KG1 (cell line): ENCODE measurements around the gene LRRIQ3.

ENCODE experiments used
- DNase-seq: peaks from one replicate; lab custom pipeline; 2025; lab: John Stamatoyannopoulos, UW

Gene LRRIQ3

GRCh38 chr1:74113333-74113732 lies 84.6 kb downstream of the LRRIQ3 start:
- DNase-seq, result no peak

DNA sequence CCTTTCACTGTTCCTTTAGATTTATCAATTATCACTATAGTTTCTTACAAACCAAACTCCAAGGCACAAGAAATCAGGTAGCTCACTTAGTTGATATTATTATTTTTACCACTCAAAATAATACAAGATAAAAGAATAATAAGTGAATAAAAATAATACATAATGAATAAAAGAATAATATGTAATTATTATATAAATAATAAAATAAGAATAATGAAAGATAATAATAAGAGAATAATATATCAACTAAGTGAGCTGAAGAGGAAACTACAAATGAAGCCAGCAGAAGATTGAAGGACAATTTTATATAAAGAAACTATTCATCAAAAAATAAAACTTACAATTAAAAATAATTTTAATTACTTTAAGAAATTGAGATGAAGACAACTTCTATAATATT lies 90.6 kb downstream of the LRRIQ3 start:
- no peak for DNase-seq

GRCh38 chr1:74091371-74091770 lies 106.6 kb downstream of the LRRIQ3 start:
- no peak for DNase-seq

GRCh38 chr1:74083128-74083527 lies 114.8 kb downstream of the LRRIQ3 start:
- DNase-seq, result no peak

- DNase-seq, result no peak
Measured at GRCh38 chr1:74065081-74065480, 132.9 kb downstream of the LRRIQ3 start.

DNA sequence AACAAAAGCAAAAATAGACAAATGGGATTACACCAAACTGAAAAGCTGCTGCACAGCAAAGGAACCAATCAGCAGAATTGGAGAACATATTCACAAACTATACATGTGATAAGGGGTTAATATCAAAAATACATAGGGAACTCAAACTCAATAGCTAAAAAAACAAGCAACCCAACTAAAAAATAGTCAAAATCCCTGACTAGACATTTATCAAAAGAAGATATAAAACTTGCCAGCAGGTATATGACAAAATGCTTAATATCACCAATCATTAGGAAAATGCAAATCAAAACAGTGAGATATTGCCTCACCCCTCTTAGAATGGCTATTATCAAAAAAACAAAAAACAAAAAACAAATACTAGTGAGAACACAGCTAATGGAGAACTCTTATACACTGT lies 140.3 kb downstream of the LRRIQ3 start:
- DNase-seq, result no peak

DNA sequence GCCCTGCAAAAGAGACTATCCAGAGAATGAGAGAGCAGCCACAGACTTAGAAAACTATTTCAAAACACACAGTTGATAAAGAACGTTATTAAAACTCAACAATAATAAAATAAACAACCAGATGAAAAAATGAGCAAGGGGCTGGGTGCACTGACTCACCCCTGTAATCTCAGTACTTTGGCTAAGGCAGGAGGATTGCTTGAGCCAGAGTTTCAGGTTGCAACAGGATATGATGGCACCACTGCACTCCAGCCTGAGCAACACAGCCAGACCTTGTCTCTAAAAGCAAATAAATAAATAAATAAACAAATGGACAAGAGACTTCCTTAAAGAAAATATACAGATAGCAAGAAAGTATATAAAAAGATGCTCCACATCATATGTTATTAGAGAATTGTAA lies 144.6 kb downstream of the LRRIQ3 start:
- no peak for DNase-seq

GRCh38 chr1:74050386-74050785 lies 147.6 kb downstream of the LRRIQ3 start:
- no peak for DNase-seq

GRCh38 chr1:74038042-74038441 lies 159.9 kb downstream of the LRRIQ3 start:
- DNase-seq, result no peak

DNA sequence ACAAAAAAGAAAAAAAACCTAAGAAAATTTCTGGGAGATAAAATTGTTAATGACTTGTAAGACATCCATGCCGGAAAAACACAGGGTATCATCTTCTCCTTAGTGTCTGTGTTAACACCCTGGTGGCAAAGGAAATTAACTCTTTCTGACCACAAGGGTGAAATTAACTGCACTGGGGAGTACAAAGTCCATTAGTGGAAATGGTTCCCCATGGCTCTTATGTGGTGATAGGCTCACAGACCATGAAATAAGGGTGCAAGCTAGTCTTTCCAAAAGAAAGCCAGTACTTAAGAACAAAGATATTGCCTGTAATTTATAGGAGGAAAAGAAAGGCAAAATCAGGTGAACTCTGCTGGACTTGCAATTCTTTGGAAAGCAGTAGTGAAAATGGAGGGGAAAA lies 185.4 kb downstream of the LRRIQ3 start:
- DNase-seq, result no peak

DNA sequence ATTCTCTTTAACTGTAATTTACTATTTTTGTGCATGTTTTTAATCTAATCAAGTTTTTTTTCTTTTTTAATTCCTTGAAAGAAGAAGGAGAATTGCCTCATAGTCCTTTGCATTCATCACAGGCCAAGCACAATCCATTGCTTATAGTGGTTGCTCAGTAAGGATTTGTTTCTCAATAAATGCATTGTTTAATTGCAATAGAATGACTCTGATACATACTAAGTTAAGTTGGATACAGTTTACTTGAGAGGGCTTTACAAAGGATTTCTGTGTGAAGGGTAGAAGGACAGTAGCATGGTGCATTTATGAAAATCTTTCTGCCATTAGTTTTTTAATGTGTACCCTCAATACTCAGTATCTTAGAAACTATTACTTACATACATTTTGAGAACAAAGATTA lies 186.2 kb downstream of the LRRIQ3 start:
- DNase-seq, result no peak

DNA sequence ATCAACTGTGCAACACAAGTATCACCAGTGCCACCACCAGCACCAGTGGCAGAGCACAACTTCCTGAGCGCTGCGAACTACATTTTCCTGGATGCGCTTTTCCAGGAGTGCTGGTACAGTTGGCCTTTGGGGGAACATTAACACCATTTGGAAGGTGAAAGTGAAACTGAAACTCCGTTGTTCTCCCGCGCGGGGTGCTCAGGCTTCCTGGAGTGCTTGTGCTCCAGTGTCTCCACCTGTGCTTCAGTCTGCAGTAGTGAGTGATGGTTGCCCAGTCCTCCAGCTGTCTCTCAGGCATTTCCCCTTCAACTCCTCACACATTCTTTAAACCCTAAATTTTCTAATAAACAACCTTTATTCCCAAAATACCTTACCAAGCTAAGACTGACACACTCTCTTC lies 187.8 kb downstream of the LRRIQ3 start:
- no peak for DNase-seq

GRCh38 chr1:74005533-74005932 lies 192.4 kb downstream of the LRRIQ3 start:
- no peak for DNase-seq

DNA sequence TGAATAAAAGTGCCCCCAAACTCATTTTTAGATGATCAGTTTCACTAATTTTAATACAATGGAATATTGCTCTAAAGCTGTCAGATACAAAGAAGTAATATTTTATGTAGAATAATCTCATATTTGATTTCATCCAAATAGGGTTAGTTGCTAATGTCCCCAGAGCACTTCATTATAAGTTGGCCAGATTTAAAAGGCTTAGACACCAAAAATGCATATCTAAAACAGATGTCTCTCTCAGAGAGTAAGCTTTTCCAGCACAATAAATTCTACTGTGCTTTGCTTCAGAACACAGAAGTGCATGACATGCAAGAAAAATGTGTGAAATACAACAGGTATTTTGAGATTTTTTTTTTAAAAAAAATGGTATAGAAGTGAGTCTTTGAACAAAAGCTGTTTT lies 194.2 kb downstream of the LRRIQ3 start:
- DNase-seq, result no peak

DNA sequence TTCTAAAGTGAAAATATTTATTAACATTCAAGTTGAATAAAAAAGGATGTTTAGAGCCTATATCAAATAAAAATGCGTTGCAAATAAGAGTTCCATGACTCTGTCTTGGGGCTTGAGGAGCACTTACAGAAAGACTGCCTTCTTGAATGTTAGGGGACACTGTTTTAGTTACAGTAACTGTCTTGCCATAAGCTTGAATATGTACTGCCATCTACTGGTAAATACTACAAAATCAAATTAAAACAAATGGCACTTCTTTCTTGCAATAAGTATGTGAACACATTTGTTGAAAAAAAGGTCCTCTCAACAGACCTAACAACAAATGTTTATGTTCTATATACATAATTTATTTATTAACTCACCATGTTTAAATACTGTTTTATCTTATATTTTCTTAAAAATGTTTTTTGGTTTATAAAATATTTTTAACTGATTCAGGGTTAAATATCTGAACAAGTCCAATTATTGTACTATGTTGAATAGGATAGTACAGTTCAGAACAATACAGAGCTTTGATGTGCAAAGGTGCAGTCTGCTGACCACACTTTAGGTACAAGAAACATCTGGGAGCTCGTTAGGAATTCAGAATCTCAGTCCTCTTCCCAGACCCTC lies 199.5 kb downstream of the LRRIQ3 start:
- peak; percentile 6 for DNase-seq

DNA sequence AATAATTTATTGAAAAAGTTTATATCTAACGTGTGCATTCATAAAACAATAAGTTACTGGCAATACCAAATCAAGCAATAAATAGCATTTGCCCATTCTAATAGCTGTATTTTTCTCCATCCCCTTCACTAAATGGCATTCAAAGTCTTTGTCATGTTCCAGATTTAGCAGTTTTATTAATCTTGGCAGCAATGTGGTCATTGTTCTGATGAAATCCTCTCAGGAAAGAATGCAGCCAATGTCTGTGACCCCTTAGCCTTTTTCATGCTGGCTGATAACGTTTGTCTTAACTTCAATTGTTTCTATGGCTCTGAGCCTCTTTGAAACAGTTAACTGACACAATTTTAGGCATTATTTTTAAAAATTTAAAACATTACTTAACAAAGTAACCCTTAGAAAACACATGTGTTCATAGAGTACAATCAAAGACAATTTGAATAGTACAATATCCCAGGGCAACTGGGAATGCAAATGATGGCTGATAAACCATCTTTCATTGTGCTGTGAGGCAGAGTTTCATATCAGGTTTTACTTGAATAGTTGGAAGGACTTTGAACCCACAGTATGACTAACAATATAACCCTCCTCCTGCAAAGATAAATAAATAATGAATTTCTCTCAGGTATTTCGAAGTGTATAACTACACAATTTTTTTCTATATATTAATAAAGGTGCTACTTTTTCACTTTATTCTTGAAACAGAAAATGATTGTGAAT lies 217.5 kb downstream of the LRRIQ3 start:
- no peak for DNase-seq

DNA sequence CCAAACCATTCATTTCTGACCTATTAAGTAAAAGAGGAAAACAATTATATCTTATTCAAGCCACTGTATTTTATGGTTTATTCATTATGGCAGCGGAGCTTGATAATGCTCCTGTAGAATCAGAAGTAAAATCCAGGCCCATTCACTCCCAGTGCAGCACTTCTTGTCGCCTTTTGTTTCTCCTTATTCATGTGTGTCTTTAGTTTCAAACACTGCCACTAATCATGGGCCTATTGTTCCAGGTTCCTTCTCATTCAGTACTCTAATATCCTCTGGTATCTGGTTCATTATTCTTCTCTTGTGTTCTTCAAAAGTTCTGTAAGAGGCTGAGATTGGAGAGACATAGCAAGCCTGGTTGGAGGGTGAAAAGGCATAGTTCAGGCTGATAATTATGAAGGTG lies 218.3 kb downstream of the LRRIQ3 start:
- DNase-seq, result no peak

GRCh38 chr1:73978964-73979363 lies 219.0 kb downstream of the LRRIQ3 start:
- DNase-seq, result no peak
